H9 (cell line): Measurements from ENCODE around the gene DPP10. TPM values are rescaled to one million over a fixed set of nuclear protein-coding genes. Genes with fewer than 3 reads are reported as not detected.

Source experiments
- DNase-seq: peaks from one replicate; pipeline ENCODE4 v3.0.0-alpha.2; 2017
- H2AFZ ChIP-seq: one replicate; pipeline ENCODE4 v1.6.1; 2013; ENCODE audit warnings: mild to moderate bottlenecking, low read length, control low read depth, moderate library complexity
- H2AK5ac ChIP-seq: 2 replicates; pipeline ENCODE4 v1.6.1; 2013; ENCODE audit warnings: low read length, control low read depth, mixed read lengths; ENCODE audit not compliant: insufficient read length
- H2BK120ac ChIP-seq: one replicate; pipeline ENCODE4 v1.6.1; 2013; ENCODE audit warnings: low read depth, mild to moderate bottlenecking, low read length, control low read depth, inconsistent platforms; ENCODE audit not compliant: poor library complexity, severe bottlenecking
- H2BK12ac ChIP-seq: 2 replicates; pipeline ENCODE4 v1.6.1; 2013; ENCODE audit warnings: low read length, control low read depth, mixed read lengths, low read depth; ENCODE audit not compliant: insufficient read length
- H2BK15ac ChIP-seq: 2 replicates; pipeline ENCODE4 v1.6.1; 2013; ENCODE audit warnings: low read depth, low read length, control low read depth
- H2BK20ac ChIP-seq: one replicate; pipeline ENCODE4 v1.6.1; 2013; ENCODE audit warnings: low read depth, mild to moderate bottlenecking, low read length, control low read depth, inconsistent platforms; ENCODE audit not compliant: poor library complexity, severe bottlenecking
- H2BK5ac ChIP-seq: 2 replicates; pipeline ENCODE4 v1.6.1; 2013; ENCODE audit warnings: low read length, control low read depth, mixed read lengths; ENCODE audit not compliant: insufficient read length
- H3K14ac ChIP-seq: 2 replicates; pipeline ENCODE4 v1.6.1; 2013; ENCODE audit warnings: low read length, control low read depth; ENCODE audit not compliant: insufficient read depth
- H3K18ac ChIP-seq: 2 replicates; pipeline ENCODE4 v1.6.1; 2013; ENCODE audit warnings: low read depth, mild to moderate bottlenecking, mixed read lengths, low read length, control low read depth; ENCODE audit not compliant: insufficient read length
- H3K23ac ChIP-seq: 2 replicates; pipeline ENCODE4 v1.6.1; 2013; ENCODE audit warnings: low read length, control low read depth, mixed read lengths, low read depth; ENCODE audit not compliant: insufficient read length
- H3K23me2 ChIP-seq: 2 replicates; pipeline ENCODE4 v1.6.1; 2013; ENCODE audit warnings: low read depth, mild to moderate bottlenecking, mixed read lengths, low read length, control low read depth; ENCODE audit not compliant: insufficient read length, poor library complexity, severe bottlenecking
- H3K27ac ChIP-seq: 2 replicates; pipeline ENCODE4 v1.5.1; 2013; ENCODE audit warnings: low read length, control low read depth, mixed read lengths, low read depth; ENCODE audit not compliant: insufficient read length
- H3K27me3 ChIP-seq: 2 replicates; pipeline ENCODE4 v1.6.1; 2013; ENCODE audit warnings: low read length, control low read depth, inconsistent platforms; ENCODE audit not compliant: insufficient read depth
- H3K4ac ChIP-seq: 2 replicates; pipeline ENCODE4 v1.6.1; 2013; ENCODE audit warnings: low read depth, mild to moderate bottlenecking, control low read depth, inconsistent platforms, low read length, moderate library complexity
- H3K4me1 ChIP-seq: 2 replicates; pipeline ENCODE4 v1.6.1; 2013; ENCODE audit warnings: low read length, control low read depth, inconsistent platforms; ENCODE audit not compliant: insufficient read depth
- H3K4me2 ChIP-seq: 2 replicates; pipeline ENCODE4 v1.6.1; 2013; ENCODE audit warnings: low read length, control low read depth, mixed read lengths; ENCODE audit not compliant: insufficient read length, insufficient read depth
- H3K56ac ChIP-seq: 2 replicates; pipeline ENCODE4 v1.6.1; 2013; ENCODE audit warnings: low read depth, mild to moderate bottlenecking, mixed read lengths, low read length, control low read depth; ENCODE audit not compliant: insufficient read length
- H3K79me1 ChIP-seq: 2 replicates; pipeline ENCODE4 v1.6.1; 2013; ENCODE audit warnings: low read depth, mild to moderate bottlenecking, moderate library complexity, low read length, control low read depth, inconsistent platforms; ENCODE audit not compliant: insufficient read depth, poor library complexity, severe bottlenecking
- H3K79me2 ChIP-seq: 2 replicates; pipeline ENCODE4 v1.6.1; 2013; ENCODE audit warnings: low read length, control low read depth, inconsistent platforms; ENCODE audit not compliant: insufficient read depth
- H3K9ac ChIP-seq: 2 replicates; pipeline ENCODE4 v1.6.1; 2013; ENCODE audit warnings: low read length, control low read depth, mixed read lengths; ENCODE audit not compliant: insufficient read length; ENCODE audit errors: extremely low read depth
- H3K9me3 ChIP-seq: one replicate; pipeline ENCODE4 v1.6.1; 2013; ENCODE audit warnings: low read depth, low read length, inconsistent platforms; ENCODE audit not compliant: control insufficient read depth
- H3T11ph ChIP-seq: one replicate; pipeline ENCODE4 v1.6.1; 2013; ENCODE audit warnings: mild to moderate bottlenecking, low read length, control low read depth, inconsistent platforms
- H4K20me1 ChIP-seq: one replicate; pipeline ENCODE4 v1.6.1; 2013; ENCODE audit not compliant: control insufficient read depth, insufficient read length, insufficient read depth
- H4K5ac ChIP-seq: 2 replicates; pipeline ENCODE4 v1.6.1; 2013; ENCODE audit warnings: low read depth, mild to moderate bottlenecking, mixed read lengths, low read length, control low read depth; ENCODE audit not compliant: insufficient read length
- H4K8ac ChIP-seq: replicated peaks from 2 replicates; pipeline ENCODE4 v1.6.1; 2013; ENCODE audit warnings: low read length, control low read depth, mixed read lengths, low read depth; ENCODE audit not compliant: insufficient read length
- H4K91ac ChIP-seq: 2 replicates; pipeline ENCODE4 v1.6.1; 2013; ENCODE audit warnings: low read depth, mild to moderate bottlenecking, moderate library complexity, mixed read lengths, low read length, control low read depth; ENCODE audit not compliant: insufficient read length
- H3K27ac Mint-ChIP-seq, 3 experiments: 2 replicates in 2 of 3; 3 replicates in 1 of 3; pipeline ENCODE4 v1.8.0; 2020 to 2021; ENCODE audit warnings: mixed read lengths in 3 of 3, mild to moderate bottlenecking in 1 of 3, moderate library complexity in 1 of 3
- H3K27me3 Mint-ChIP-seq: 2 replicates; pipeline ENCODE4 v1.8.0; 2021; ENCODE audit warnings: low read depth, mild to moderate bottlenecking, moderate library complexity, mixed read lengths
- H3K36me3 Mint-ChIP-seq, 3 experiments: 2 replicates in 2 of 3; 3 replicates in 1 of 3; pipeline ENCODE4 v1.8.0; 2020 to 2021; ENCODE audit warnings: low read depth in 3 of 3, mixed read lengths in 3 of 3; ENCODE audit not compliant: insufficient read depth in 1 of 3
- H3K4me1 Mint-ChIP-seq, 2 experiments: 2 replicates each; pipeline ENCODE4 v1.8.0; 2020; ENCODE audit warnings: mixed read lengths in 2 of 2
- H3K4me3 Mint-ChIP-seq, 2 experiments: 2 replicates in 1 of 2; 3 replicates in 1 of 2; pipeline ENCODE4 v1.8.0; 2020 to 2021; ENCODE audit warnings: mild to moderate bottlenecking in 2 of 2, mixed read lengths in 2 of 2, moderate library complexity in 1 of 2
- H3K9me3 Mint-ChIP-seq, 2 experiments: 2 replicates in 1 of 2; 3 replicates in 1 of 2; pipeline ENCODE4 v1.8.0; 2020; ENCODE audit warnings: mild to moderate bottlenecking in 2 of 2, mixed read lengths in 2 of 2, moderate library complexity in 1 of 2
- CTCF ChIP-seq: fragments of 200-600 bp; sonication (generic); conservative IDR thresholded peaks from 3 replicates; pipeline ENCODE4 v1.8.0; 2021; ENCODE audit warnings: antibody characterized with exemption, mild to moderate bottlenecking
- WGBS: extraction: QIAGEN DNeasy Blood & Tissue Kit; methylation state at CpG from one replicate; pipeline ENCODE4 v1.1.7; 2013; ENCODE audit warnings: missing lambda C conversion rate, low lambda C conversion rate, mixed read lengths; ENCODE audit not compliant: insufficient read length; ENCODE audit errors: extremely low coverage; 5-methylcytosine and 5-hydroxymethylcytosine counted together
- total RNA-seq: library from RNA; stranded (reverse); gene quantifications from 2 replicates; pipeline ENCODE4 v1.2.1, GENCODE V29; 2021

Gene DPP10
- total RNA-seq, 1 experiment from 2014 or later, result 11.3 TPM

GRCh38 chr2:114488841-114489530 is 46.5 kb downstream of the DPP10 start:
- Mint-ChIP-seq H3K36me3 (no peaks in the 10 kb centered on the region), H3K4me3 (no peak overlapping the region), H3K27ac (peak overlapping the region in 1 of 3 experiments; percentile 67; a peak in 1 of 7 replicates), H3K9me3 (no peaks in the 10 kb centered on the region), H3K4me1 (peaks cover 10 to 12% of the 10 kb centered on the region in 2 experiments), H3K27me3 (no peaks in the 10 kb centered on the region)
- H2AK5ac ChIP-seq, result no peak overlapping the region
- no peaks in the 10 kb centered on the region for H3K79me1 ChIP-seq
- no peak overlapping the region for H3K56ac ChIP-seq
- no peaks in the 10 kb centered on the region; the same call in 1 of the 2 replicates for H3K4me1 ChIP-seq
- no peak overlapping the region for H3K18ac ChIP-seq
- no peaks in the 10 kb centered on the region for H4K20me1 ChIP-seq
- H2BK12ac ChIP-seq, result no peak overlapping the region
- H3K14ac ChIP-seq, result no peak overlapping the region
- no peaks in the 10 kb centered on the region for H3K79me2 ChIP-seq
- H3T11ph ChIP-seq, result no peak overlapping the region
- no peak overlapping the region for H3K9ac ChIP-seq
- no peaks in the 10 kb centered on the region for H3K23me2 ChIP-seq
- no peak overlapping the region for H2BK5ac ChIP-seq
- no peak overlapping the region for H2AFZ ChIP-seq
- no peak overlapping the region for H3K23ac ChIP-seq
- DNase-seq, result no peak
- no peak overlapping the region for H3K4ac ChIP-seq
- H3K27me3 ChIP-seq, result no peaks in the 10 kb centered on the region
- no peak overlapping the region for H4K8ac ChIP-seq
- H4K91ac ChIP-seq, result no peak overlapping the region
- H4K5ac ChIP-seq, result no peak overlapping the region
- no peaks in the 10 kb centered on the region for H3K9me3 ChIP-seq
- TF ChIP-seq CTCF, result no peak
- H3K27ac ChIP-seq, result no peak overlapping the region
- H2BK120ac ChIP-seq, result no peak overlapping the region
- no CpG with 5 or more reads among the region's 3 CpGs for WGBS
- no peak overlapping the region for H2BK20ac ChIP-seq
- H2BK15ac ChIP-seq, result no peak overlapping the region
- no peak overlapping the region for H3K4me2 ChIP-seq
